HG02884 (cell line): ENCODE measurements around the gene CCDC127.
"Not testable (repeated sequence)": the region's sequence is repeated elsewhere in the genome, so short reads cannot be mapped to it uniquely, and the experiment has no call there.

Experiments used
- ATAC-seq: cut with Tn5 transposase; IDR thresholded peaks from one replicate; pipeline ENCODE4 v1.9.1; 2021; ENCODE audit warnings: mild to moderate bottlenecking, moderate library complexity; ENCODE audit not compliant: unreplicated experiment

Gene CCDC127, protein sequence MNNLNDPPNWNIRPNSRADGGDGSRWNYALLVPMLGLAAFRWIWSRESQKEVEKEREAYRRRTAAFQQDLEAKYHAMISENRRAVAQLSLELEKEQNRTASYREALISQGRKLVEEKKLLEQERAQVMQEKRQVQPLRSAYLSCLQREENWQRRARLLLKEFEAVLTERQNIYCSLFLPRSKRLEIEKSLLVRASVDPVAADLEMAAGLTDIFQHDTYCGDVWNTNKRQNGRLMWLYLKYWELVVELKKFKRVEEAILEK

DNA sequence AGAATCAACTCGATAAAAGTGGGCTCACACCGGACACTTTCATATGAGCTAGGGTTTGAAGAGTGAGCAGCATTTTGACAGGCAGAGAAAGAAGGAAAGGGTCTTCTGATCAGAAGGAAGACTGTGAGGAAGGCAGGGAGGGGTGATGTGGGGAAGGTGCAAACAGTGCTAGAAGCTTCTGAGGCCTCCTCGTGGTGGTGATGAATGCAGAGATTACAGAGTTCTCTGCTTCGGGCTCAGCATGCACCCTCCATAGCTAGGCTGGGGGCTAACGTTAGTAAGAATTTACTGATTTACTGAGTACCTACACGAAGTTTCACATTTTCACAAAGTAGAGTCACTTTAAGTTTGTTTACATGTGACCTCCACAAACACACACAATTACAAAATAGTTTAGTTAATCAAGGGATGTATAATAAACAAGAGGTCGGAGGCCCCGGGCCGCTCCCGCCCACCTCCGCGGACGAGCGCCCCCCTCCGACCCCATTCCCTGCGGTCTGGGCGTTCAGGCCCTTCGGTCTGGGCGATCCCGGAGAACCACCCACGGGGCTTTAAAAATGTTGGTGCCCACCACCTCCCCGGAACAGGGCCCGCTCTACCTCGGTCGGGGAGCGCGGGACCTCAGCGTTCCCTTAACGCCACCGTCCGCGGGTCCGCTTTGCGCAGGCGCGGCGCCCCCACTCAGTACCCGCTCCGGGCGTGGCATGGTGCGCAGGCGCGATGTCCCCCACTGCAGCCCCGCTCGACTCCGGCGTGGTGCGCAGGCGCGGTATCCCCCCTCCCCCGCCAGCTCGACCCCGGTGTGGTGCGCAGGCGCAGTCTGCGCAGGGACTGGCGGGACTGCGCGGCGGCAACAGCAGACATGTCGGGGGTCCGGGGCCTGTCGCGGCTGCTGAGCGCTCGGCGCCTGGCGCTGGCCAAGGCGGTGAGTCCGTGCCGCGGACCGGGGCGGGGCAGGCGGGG lies at the start of gene CCDC127, which contains the start of gene SDHA:
CCDC127 (minus strand) TSS at position 660 of the 963 bp plus-strand sequence. CDS start 1,304 bp downstream, outside the sequence.
SDHA (plus strand) TSS at position 827 of the 963 bp plus-strand sequence; CDS start at position 863, 36 bp downstream.
- peak; percentile 63 for ATAC-seq

GRCh38 chr5:267716-268115 lies 49.8 kb upstream of the CCDC127 start:
- ATAC-seq: no peak

- not testable (repeated sequence) for ATAC-seq
Measured at GRCh38 chr5:266311-267026, 48.5 kb upstream of the CCDC127 start.

DNA sequence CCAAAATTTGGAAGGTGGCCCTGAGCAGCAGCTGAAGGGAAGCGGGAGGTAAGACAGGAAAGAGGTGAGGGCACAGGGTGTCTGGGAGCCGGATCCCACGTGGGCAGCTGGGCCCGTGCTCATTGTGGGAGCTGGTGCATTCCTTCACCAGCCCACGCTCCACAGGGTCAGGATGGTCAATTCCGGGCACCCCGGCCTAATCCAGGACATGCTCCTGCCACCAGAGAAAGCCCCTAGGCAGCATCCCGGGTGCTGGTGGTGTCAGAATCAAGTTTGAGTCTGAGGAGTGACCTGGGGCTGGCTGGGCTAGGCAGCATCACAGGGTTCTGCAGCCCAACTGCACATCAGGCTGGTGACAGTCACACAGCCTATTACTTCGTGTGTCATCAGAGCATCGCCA lies 46.4 kb upstream of the CCDC127 start:
- no peak for ATAC-seq

DNA sequence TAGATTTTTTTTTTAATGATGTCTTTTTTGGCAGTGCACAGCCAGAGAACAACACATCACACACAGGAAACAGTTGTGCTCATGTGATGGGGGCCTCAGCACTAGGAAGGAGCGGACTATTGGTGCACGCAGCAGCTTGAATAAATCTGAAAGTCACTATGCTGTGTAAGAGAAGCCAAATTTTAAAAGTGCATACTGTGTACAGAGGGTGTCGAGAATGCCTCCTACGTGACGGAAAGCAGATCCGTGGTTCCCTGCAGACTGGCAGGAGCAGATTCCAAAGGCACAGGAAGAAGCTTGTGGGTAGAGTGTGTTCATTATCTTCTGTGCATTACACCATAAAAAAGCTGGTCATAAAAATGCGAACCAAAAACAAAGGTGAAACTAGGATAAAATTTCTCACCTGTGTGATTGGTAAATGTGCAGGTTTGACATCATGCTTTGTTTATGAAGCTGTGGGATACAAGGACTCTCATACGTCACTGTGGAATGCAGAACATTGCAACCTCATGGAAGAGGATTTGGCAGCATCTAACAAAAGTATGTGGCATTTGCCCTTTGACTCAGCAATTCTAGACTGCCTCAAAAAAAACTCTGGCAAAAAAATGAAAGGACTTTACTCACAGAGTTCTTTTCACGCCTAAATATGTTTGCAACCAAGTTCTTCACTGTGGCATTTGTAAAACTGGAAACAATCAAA lies 45.5 kb upstream of the CCDC127 start:
- not testable (repeated sequence) for ATAC-seq

GRCh38 chr5:257148-257547 lies 39.2 kb upstream of the CCDC127 start:
- ATAC-seq: no peak

GRCh38 chr5:256347-256746 lies 38.4 kb upstream of the CCDC127 start:
- ATAC-seq: not testable (repeated sequence)

DNA sequence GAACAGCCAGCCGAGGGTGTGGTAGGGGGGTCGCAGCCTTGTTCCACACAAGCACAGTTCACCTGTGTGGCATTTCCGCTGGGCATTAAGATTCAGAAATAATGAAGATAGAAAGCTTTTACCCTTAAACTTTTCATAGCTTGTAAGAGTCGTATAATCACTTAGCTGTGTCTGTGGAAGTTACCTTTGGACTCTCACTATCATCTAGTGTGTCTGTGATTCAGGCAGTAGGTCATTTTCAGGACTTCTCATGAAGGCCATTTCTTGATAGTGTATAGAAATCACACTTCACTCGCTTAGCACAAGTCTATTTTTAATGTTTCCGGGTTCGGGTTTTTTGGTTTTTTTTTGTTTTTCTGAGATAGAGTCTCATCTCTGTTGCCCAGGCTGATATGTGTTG lies 37.2 kb upstream of the CCDC127 start:
- not testable (repeated sequence) for ATAC-seq

GRCh38 chr5:254322-254721 lies 36.4 kb upstream of the CCDC127 start:
- not testable (repeated sequence) for ATAC-seq

DNA sequence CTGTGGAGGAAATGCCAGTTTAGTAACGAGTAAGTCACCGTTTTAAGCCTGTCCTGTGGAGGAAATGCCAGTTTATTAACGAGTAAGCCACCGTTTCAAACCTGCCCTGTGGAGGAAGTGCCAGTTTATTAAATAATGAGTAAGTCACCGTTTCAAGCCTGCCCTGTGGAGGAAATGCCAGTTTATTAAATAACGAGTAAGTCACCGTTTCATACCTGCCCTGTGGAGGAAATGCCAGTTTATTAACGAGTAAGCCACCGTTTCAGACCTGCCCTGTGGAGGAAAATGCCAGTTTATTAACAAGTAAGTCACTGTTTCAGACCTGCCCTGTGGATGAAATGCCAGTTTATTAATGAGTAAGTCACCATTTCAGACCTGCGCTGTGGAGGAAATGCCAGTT lies 34.6 kb upstream of the CCDC127 start:
- ATAC-seq: no peak

GRCh38 chr5:251975-252374 lies 34.0 kb upstream of the CCDC127 start:
- not testable (repeated sequence) for ATAC-seq

- ATAC-seq: not testable (repeated sequence)
Measured at GRCh38 chr5:251538-251937, 33.6 kb upstream of the CCDC127 start.

DNA sequence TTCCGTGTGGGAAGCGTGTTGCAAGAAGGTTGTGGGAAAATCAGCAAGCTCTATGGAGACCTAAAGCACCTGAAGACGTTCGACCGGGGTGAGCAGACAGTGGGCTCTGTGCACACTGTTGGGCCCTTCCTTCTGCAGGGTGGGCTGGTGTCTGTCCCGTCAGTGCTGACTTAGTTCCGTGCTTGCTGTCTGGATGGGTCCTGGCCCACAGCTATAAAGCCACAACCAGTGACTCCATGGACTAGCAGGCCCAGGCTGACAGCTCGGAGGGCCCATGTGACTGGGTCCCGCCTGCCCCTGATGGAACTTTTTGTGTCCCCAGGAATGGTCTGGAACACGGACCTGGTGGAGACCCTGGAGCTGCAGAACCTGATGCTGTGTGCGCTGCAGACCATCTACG lies 33.1 kb upstream of the CCDC127 start:
- ATAC-seq: not testable (repeated sequence)

DNA sequence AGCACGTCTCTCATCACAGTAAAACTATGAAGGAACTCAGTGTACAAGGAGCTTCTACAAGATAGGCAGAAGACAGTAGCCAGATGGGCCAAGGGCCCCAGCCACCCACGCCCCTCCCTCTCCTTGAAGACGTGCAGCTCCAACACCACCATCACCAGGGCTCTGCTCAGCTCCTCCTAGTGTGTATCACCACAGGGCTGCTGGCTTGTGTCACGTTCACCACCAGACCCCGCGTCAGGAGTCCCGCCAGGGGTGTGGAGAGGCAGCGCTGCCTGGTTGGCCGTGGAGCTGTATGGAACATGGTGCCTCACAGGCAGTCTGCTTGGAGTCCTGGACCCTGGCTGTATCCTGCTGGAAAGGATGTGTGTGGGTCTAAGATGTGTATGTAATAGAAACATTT lies 32.4 kb upstream of the CCDC127 start:
- ATAC-seq: not testable (repeated sequence)

DNA sequence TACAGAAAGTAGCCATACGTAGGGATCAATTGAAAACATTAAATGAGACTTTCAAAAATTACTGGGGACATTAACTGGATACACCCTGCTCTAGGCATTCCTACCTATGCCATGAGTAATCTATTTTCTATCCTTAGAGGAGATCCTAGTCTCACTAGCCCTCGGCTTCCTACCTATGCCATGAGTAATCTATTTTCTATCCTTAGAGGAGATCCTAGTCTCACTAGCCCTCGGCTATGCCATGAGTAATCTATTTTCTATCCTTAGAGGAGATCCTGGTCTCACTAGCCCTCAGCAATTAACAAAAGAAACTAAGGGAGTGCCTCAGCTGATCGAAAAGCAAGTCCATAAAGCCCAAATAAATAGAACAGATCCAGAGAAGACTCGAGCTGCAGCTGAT lies 27.8 kb upstream of the CCDC127 start:
- not testable (repeated sequence) for ATAC-seq

- ATAC-seq: not testable (repeated sequence)
Measured at GRCh38 chr5:243683-244367, 25.9 kb upstream of the CCDC127 start.

DNA sequence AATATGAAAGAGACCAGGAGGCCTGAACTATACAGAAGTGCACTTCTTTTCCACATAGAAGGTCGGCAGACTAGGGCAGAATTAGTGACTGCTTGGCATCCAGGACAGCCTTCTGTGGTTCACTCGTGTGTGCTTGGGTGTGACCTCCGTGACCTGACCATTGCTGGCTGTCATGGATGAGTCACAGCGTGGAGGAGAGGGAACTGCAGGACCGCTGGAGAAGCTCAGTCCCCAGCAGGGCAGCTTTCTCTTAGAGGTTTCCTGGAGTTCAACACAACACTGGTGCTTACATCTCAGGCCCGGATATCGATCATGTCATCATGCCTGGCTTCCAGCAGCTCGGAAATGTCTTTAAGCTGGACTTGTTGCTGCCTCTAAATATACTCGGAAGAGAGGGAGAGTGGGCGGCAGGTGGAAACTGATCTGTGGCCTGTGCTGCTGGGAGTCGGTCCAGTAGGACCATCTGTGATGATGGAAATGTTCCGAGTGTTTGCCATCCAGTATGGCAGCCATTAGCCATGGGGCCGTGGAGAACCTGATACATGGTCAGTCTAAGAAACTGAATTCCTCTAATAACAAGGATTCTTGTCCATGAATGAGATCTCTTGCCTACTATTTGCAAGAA lies 23.2 kb upstream of the CCDC127 start:
- ATAC-seq: not testable (repeated sequence)

- ATAC-seq: not testable (repeated sequence)
Measured at GRCh38 chr5:240550-240949, 22.6 kb upstream of the CCDC127 start.

- ATAC-seq: not testable (repeated sequence)
Measured at GRCh38 chr5:237931-238330, 20.0 kb upstream of the CCDC127 start.
